ENCODE data around the gene GALK2.

GRCh38 chr15:49265911-49266310 is 95.9 kb downstream of the GALK2 start:
- TF ChIP-seq ZNF565 (CRISPR knock-in tag; conservative IDR thresholded peaks at IDR 0.05; ENCODE audit: low read depth) (no peak), CSDC2 (CRISPR knock-in tag; IDR thresholded peaks at IDR 0.05) (no peak)

Measured in SK-N-SH treated with all-trans-retinoic acid at 6 μM for 48 hours (cell line).